Neural cell (in vitro differentiated cells): ENCODE measurements around the gene GLI3. TPM values are rescaled to one million over a fixed set of nuclear protein-coding genes. Genes with fewer than 3 reads are reported as not detected.

ENCODE experiments used
- H2AFZ ChIP-seq: fragments of 200-600, 300-800 bp; sonication (generic), shearing (Covaris generic); 2 replicates; pipeline ENCODE4 v1.6.0; 2014; ENCODE audit warnings: low read depth, mild to moderate bottlenecking, antibody characterized with exemption, low read length, moderate library complexity
- H3F3A ChIP-seq: fragments of 200-600 bp; shearing (Covaris generic); 2 replicates; pipeline ENCODE4 v1.6.1; 2016; ENCODE audit warnings: mild to moderate bottlenecking, moderate library complexity, mixed read lengths, antibody characterized with exemption, low read length; ENCODE audit not compliant: insufficient read depth, poor library complexity, severe bottlenecking
- H3K27ac ChIP-seq: fragments of 200-600, 300-800 bp; sonication (generic), shearing (Covaris generic); 2 replicates; pipeline ENCODE4 v1.5.1; 2014; ENCODE audit warnings: mild to moderate bottlenecking, low read length, moderate library complexity
- H3K27me3 ChIP-seq: fragments of 300-800, 200-600 bp; sonication (generic), shearing (Covaris generic); 2 replicates; pipeline ENCODE4 v1.6.0; 2014; ENCODE audit warnings: mild to moderate bottlenecking, low read depth, low read length, moderate library complexity; ENCODE audit not compliant: insufficient read depth
- H3K36me3 ChIP-seq: fragments of 300-800, 200-600 bp; sonication (generic), shearing (Covaris generic); 2 replicates; pipeline ENCODE4 v1.5.1; 2014; ENCODE audit warnings: mild to moderate bottlenecking, antibody characterized with exemption, low read length, moderate library complexity; ENCODE audit not compliant: insufficient read depth
- H3K4me2 ChIP-seq: fragments of 300-800, 200-600 bp; sonication (generic), shearing (Covaris generic); 2 replicates; pipeline ENCODE4 v1.6.0; 2014; ENCODE audit warnings: mild to moderate bottlenecking, low read length
- H3K4me3 ChIP-seq: fragments of 300-800, 200-600 bp; sonication (generic), shearing (Covaris generic); 2 replicates; pipeline ENCODE4 v1.5.1; 2014; ENCODE audit warnings: mild to moderate bottlenecking, low read length, moderate library complexity
- H3K79me2 ChIP-seq: fragments of 200-600 bp; shearing (Covaris generic); replicated peaks from 2 replicates; pipeline ENCODE4 v1.6.0; 2014; ENCODE audit warnings: mild to moderate bottlenecking, low read length, moderate library complexity; ENCODE audit not compliant: insufficient read depth
- H3K9ac ChIP-seq: fragments of 300-800, 200-600 bp; sonication (generic), shearing (Covaris generic); 2 replicates; pipeline ENCODE4 v1.6.1; 2016; ENCODE audit warnings: mild to moderate bottlenecking, low read length, mixed read lengths
- H3K9me2 ChIP-seq: fragments of 200-600 bp; shearing (Covaris generic); 2 replicates; pipeline ENCODE4 v1.6.1; 2016; ENCODE audit warnings: mild to moderate bottlenecking, low read length, mixed read lengths; ENCODE audit not compliant: insufficient read depth
- H3K9me3 ChIP-seq: fragments of 200-600, 300-800 bp; sonication (generic), shearing (Covaris generic); 2 replicates; pipeline ENCODE4 v1.6.1; 2016; ENCODE audit warnings: mild to moderate bottlenecking, mixed run types, low read length, moderate library complexity, mixed read lengths
- H4K20me1 ChIP-seq: fragments of 200-600 bp; shearing (Covaris generic); 2 replicates; pipeline ENCODE4 v1.6.1; 2016; ENCODE audit warnings: mild to moderate bottlenecking, mixed run types; ENCODE audit not compliant: insufficient read depth
- CTCF ChIP-seq: fragments of 450-650 bp; IDR thresholded peaks from 2 replicates; pipeline ENCODE4 v1.5.1; 2014; ENCODE audit warnings: antibody characterized with exemption, mild to moderate bottlenecking, moderate library complexity; ENCODE audit not compliant: poor library complexity, severe bottlenecking
- EP300 ChIP-seq: fragments of 450-650 bp; conservative IDR thresholded peaks from 2 replicates; pipeline ENCODE4 v1.6.1; 2014; ENCODE audit warnings: antibody characterized with exemption, mild to moderate bottlenecking, moderate library complexity; ENCODE audit not compliant: poor library complexity, severe bottlenecking
- EZH2 ChIP-seq: fragments of 200-600, 300-800 bp; shearing (Covaris generic), sonication (generic); IDR thresholded peaks from 2 replicates; pipeline ENCODE4 v1.6.1; 2014; ENCODE audit warnings: antibody characterized with exemption, low read length, borderline replicate concordance, mild to moderate bottlenecking; ENCODE audit not compliant: insufficient read depth, poor library complexity, severe bottlenecking
- MXI1 ChIP-seq: fragments of 450-650 bp; conservative IDR thresholded peaks from 2 replicates; pipeline ENCODE4 v1.6.1; 2014; ENCODE audit warnings: antibody characterized with exemption, mild to moderate bottlenecking; ENCODE audit not compliant: poor library complexity, severe bottlenecking
- POLR2AphosphoS5 ChIP-seq: IDR thresholded peaks from 2 replicates; pipeline ENCODE4 v1.6.1; 2012
- RAD21 ChIP-seq: fragments of 450-650 bp; conservative IDR thresholded peaks from 2 replicates; pipeline ENCODE4 v1.6.1; 2014; ENCODE audit warnings: antibody characterized with exemption, mild to moderate bottlenecking, moderate library complexity
- REST ChIP-seq: IDR thresholded peaks from 2 replicates; pipeline ENCODE4 v1.6.1; 2012; ENCODE audit warnings: borderline replicate concordance
- SMC3 ChIP-seq: fragments of 450-650 bp; conservative IDR thresholded peaks from 2 replicates; pipeline ENCODE4 v1.6.1; 2014; ENCODE audit warnings: antibody characterized with exemption, mild to moderate bottlenecking, moderate library complexity; ENCODE audit not compliant: poor library complexity
- TAF1 ChIP-seq: IDR thresholded peaks from 2 replicates; pipeline ENCODE4 v1.6.1; 2012; ENCODE audit warnings: low read depth
- polyA plus RNA-seq: library from polyadenylated mRNA; depleted of rRNA; stranded (reverse); fragments of >200 nt; gene quantifications from 2 replicates; pipeline ENCODE4 v1.2.3, GENCODE V29; 2014

The GLI3 gene
- polyA plus RNA-seq, 1 donor from 2014 or later: 0.19 TPM

GRCh38 chr7:41965951-41966505 lies 271.0 kb downstream of the GLI3 start:
- no peak overlapping the region for H2AFZ ChIP-seq
- H3K79me2 ChIP-seq: no peaks in the 10 kb centered on the region
- no peak overlapping the region for H3K9ac ChIP-seq
- no peaks in the 10 kb centered on the region for H4K20me1 ChIP-seq
- H3K27me3 ChIP-seq: no peaks in the 10 kb centered on the region
- H3F3A ChIP-seq: no peaks in the 10 kb centered on the region
- no peaks in the 10 kb centered on the region for H3K9me3 ChIP-seq
- H3K4me2 ChIP-seq: no peak overlapping the region
- no peak overlapping the region for H3K4me3 ChIP-seq
- H3K36me3 ChIP-seq: no peaks in the 10 kb centered on the region
- H3K27ac ChIP-seq: no peak overlapping the region
- H3K9me2 ChIP-seq: no peaks in the 10 kb centered on the region
- TF ChIP-seq REST (no peak), MXI1 (no peak), EP300 (no peak), RAD21 (no peak), CTCF (no peak), EZH2 (no peak), SMC3 (no peak), POLR2AphosphoS5 (no peak), TAF1 (no peak)

- no peak for TF ChIP-seq MXI1
- no peak for TF ChIP-seq EP300
- no peak for TF ChIP-seq TAF1
- no peak for TF ChIP-seq CTCF
- TF ChIP-seq POLR2AphosphoS5: no peak
- no peak for TF ChIP-seq RAD21
- TF ChIP-seq REST: no peak
- no peak for TF ChIP-seq SMC3
- TF ChIP-seq EZH2: no peak
- Histone ChIP-seq H4K20me1 (no peaks in the 10 kb centered on the region), H3K4me2 (no peak overlapping the region), H3K36me3 (no peaks in the 10 kb centered on the region), H3K79me2 (no peaks in the 10 kb centered on the region), H3K9me2 (no peaks in the 10 kb centered on the region), H3K27me3 (no peaks in the 10 kb centered on the region), H3F3A (no peaks in the 10 kb centered on the region), H3K9ac (no peak overlapping the region), H3K27ac (no peak overlapping the region), H2AFZ (no peak overlapping the region), H3K9me3 (no peaks in the 10 kb centered on the region), H3K4me3 (no peak overlapping the region)
Measured at GRCh38 chr7:41964849-41965745, 271.9 kb downstream of the GLI3 start.
